Calu3 (cell line): Measurements from ENCODE around the gene KIAA1217. TPM values are rescaled to one million over a fixed set of nuclear protein-coding genes. Genes with fewer than 3 reads are reported as not detected.

Experiments used
- BruUV-seq: library from RNA; stranded (reverse); fragments of 400-500 nt; replicated peaks from 2 replicates; lab custom pipeline; 2021; lab: Mats Ljungman, UMichigan
- CTCF ChIA-PET: fragments of 300-600 bp; sonication (Branson Sonifier 250); formaldehyde crosslinking; loops from one replicate; lab custom pipeline; 2022; ENCODE audit warnings: antibody characterized with exemption; lab: Charles Lee
- DNase-seq: peaks from one replicate; pipeline ENCODE4 v3.0.0; 2022
- H3K27ac Mint-ChIP-seq: one replicate; pipeline ENCODE4 v1.8.0; 2022; ENCODE audit warnings: mixed read lengths; ENCODE audit not compliant: unreplicated experiment
- H3K27me3 Mint-ChIP-seq: one replicate; pipeline ENCODE4 v1.8.0; 2022; ENCODE audit warnings: mixed read lengths; ENCODE audit not compliant: unreplicated experiment
- H3K36me3 Mint-ChIP-seq: one replicate; pipeline ENCODE4 v1.8.0; 2022; ENCODE audit warnings: mild to moderate bottlenecking, moderate library complexity, mixed read lengths; ENCODE audit not compliant: insufficient read depth, unreplicated experiment
- H3K4me1 Mint-ChIP-seq: one replicate; pipeline ENCODE4 v1.8.0; 2022; ENCODE audit warnings: mild to moderate bottlenecking, low read depth, mixed read lengths; ENCODE audit not compliant: unreplicated experiment
- H3K4me3 Mint-ChIP-seq: one replicate; pipeline ENCODE4 v1.8.0; 2022; ENCODE audit warnings: mild to moderate bottlenecking, low read depth, moderate library complexity, mixed read lengths; ENCODE audit not compliant: unreplicated experiment
- H3K9me3 Mint-ChIP-seq: one replicate; pipeline ENCODE4 v1.8.0; 2022; ENCODE audit warnings: low read depth, mixed read lengths; ENCODE audit not compliant: unreplicated experiment
- intact Hi-C: fragments of 100-400 bp; cut with micrococcal nuclease; formaldehyde crosslinking; loops from one replicate; pipeline ENCODE4 v1.10.0; 2022; ENCODE audit not compliant: unreplicated experiment
- total RNA-seq: library from RNA; stranded (reverse); gene quantifications from 2 replicates; pipeline ENCODE4 v1.2.3, GENCODE V29; 2022
- TF ChIP-seq, protein P1 (sequence below): fragments of 200-600 bp; IDR thresholded peaks from one replicate; pipeline ENCODE4 v1.8.0; 2022; ENCODE audit warnings: antibody characterized with exemption; ENCODE audit not compliant: unreplicated experiment

The KIAA1217 gene
- total RNA-seq, 1 experiment from 2014 or later, result 46.2 TPM

DNA sequence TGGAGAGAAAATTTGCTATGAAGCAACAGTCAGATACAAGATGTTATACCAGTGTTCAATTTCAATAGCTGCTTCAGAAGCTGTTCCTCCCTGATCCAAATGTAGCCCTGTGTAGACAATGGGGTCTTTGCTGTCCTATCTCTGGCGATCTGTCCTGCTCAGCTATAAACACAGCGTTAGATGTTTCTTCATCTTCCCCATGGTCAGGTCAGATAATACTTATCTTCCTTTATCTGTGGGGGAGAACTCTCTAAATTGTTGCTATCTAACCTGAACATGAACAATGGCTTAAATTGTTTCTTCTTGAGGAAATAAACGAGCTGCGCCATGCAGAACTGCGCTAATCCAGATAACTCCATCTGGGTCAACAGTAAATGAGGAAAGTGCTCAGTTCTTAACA is 15.6 kb upstream of the KIAA1217 start:
- Mint-ChIP-seq H3K4me3 (no peak overlapping the region), H3K4me1 (no peaks in the 10 kb centered on the region), H3K9me3 (no peaks in the 10 kb centered on the region), H3K27ac (no peak overlapping the region), H3K36me3 (no peaks in the 10 kb centered on the region), H3K27me3 (no peaks in the 10 kb centered on the region)
- CTCF ChIA-PET, result interaction anchor here (2.1 kb wide), 1 partner anchor 198 kb away, joined by 12 read pairs; no protein-coding TSS in a partner anchor
- TF ChIP-seq, protein P1, sequence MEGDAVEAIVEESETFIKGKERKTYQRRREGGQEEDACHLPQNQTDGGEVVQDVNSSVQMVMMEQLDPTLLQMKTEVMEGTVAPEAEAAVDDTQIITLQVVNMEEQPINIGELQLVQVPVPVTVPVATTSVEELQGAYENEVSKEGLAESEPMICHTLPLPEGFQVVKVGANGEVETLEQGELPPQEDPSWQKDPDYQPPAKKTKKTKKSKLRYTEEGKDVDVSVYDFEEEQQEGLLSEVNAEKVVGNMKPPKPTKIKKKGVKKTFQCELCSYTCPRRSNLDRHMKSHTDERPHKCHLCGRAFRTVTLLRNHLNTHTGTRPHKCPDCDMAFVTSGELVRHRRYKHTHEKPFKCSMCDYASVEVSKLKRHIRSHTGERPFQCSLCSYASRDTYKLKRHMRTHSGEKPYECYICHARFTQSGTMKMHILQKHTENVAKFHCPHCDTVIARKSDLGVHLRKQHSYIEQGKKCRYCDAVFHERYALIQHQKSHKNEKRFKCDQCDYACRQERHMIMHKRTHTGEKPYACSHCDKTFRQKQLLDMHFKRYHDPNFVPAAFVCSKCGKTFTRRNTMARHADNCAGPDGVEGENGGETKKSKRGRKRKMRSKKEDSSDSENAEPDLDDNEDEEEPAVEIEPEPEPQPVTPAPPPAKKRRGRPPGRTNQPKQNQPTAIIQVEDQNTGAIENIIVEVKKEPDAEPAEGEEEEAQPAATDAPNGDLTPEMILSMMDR, result no peak
- DNase-seq, result no peak
- intact Hi-C loops, result loop anchor here (10.0 kb wide), 1 partner anchor 879 kb away; no protein-coding TSS in a partner anchor
- no TSS peak for BruUV-seq

DNA sequence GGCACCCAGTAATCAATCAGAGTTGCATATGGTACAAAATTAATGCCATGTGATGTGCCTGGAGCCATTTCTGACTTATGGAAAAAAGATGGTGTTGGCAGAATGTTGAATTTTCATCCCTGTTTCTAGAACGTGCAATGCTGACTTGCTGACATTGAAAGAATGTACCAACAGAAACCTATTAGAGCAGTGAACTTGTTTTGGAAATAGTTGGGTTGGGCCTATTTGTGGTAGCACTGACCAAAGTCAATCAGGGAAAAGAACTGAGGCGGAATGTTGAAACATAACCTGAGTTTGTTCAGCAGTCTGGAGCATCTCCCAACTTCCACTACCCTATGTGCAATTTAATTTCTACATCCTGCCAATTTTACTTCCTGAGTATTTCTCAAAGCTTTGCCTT is 11.7 kb upstream of the KIAA1217 start:
- Mint-ChIP-seq H3K9me3 (no peaks in the 10 kb centered on the region), H3K4me1 (no peaks in the 10 kb centered on the region), H3K36me3 (no peaks in the 10 kb centered on the region), H3K27ac (no peak overlapping the region), H3K4me3 (no peak overlapping the region), H3K27me3 (no peaks in the 10 kb centered on the region)
- BruUV-seq, result no TSS peak
- CTCF ChIA-PET, result no interaction called here
- TF ChIP-seq, protein P1, result no peak
- no peak for DNase-seq
- intact Hi-C loops, result loop anchor here (2.0 to 10.0 kb wide), 3 partner anchors 164 to 882 kb away; no protein-coding TSS in a partner anchor

GRCh38 chr10:24201503-24202180 is 7.3 kb upstream of the KIAA1217 start:
- Mint-ChIP-seq H3K9me3 (no peaks in the 10 kb centered on the region), H3K4me1 (no peaks in the 10 kb centered on the region), H3K36me3 (no peaks in the 10 kb centered on the region), H3K27ac (no peak overlapping the region), H3K27me3 (no peaks in the 10 kb centered on the region), H3K4me3 (no peak overlapping the region)
- BruUV-seq, result no TSS peak
- TF ChIP-seq, protein P1, result no peak
- intact Hi-C loops, result loop anchor here (10.0 kb wide), 1 partner anchor 143 kb away; no protein-coding TSS in a partner anchor
- no peak for DNase-seq
- CTCF ChIA-PET, result no interaction called here

DNA sequence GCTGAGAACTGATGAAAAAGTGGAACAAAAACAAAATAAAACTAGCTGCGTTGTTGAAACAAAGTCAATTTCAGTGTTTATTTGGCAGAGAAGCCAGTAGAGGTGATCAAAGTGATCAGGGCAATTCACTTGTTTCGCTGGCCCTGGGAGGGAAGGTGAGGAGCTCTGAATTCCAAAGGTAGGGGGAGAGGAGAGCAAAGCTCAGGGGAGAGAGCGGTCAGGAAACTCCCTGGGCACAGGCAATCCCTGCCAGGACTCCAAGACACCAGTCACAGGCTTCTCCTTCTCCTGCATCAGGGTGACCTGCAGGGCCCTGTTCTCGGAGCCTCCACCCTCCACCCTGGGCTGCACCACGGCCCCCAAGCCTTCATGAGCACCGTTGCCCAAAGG is 6.8 kb upstream of the KIAA1217 start:
- H3K9me3 Mint-ChIP-seq, result no peaks in the 10 kb centered on the region
- no peak for DNase-seq
- H3K27ac Mint-ChIP-seq, result no peak overlapping the region
- intact Hi-C loops, result loop anchor here (10.0 kb wide), 1 partner anchor 143 kb away; no protein-coding TSS in a partner anchor
- H3K4me1 Mint-ChIP-seq, result peaks cover 4% of the 10 kb centered on the region
- TF ChIP-seq, protein P1, result no peak
- no TSS peak for BruUV-seq
- H3K36me3 Mint-ChIP-seq, result no peaks in the 10 kb centered on the region
- no peak overlapping the region for H3K4me3 Mint-ChIP-seq
- no peaks in the 10 kb centered on the region for H3K27me3 Mint-ChIP-seq
- CTCF ChIA-PET, result no interaction called here
